Measurements from ENCODE around the gene SLC26A6.

SLC26A6 gene

GRCh38 chr3:48679411-48680391, 44.4 kb upstream of the SLC26A6 start:
- Histone ChIP-seq H4K20me1 (peaks cover 6 to 56% (median 17%) of the 10 kb centered on the region in 11 experiments; a peak in 15 of 22 replicates), H3K27ac (no peak overlapping the region), H3K36me3 (peaks cover 53 to 84% (median 76%) of the 10 kb centered on the region in 11 experiments), H3K4me1 (peaks cover 24 to 40% (median 31%) of the 10 kb centered on the region in 10 experiments), H3K9ac (no peak overlapping the region), H3K4me2 (peak overlapping the region in 4 of 11 experiments; percentile 24 to 57 (median 42); a peak in 10 of 22 replicates), H3K27me3 (no peaks in the 10 kb centered on the region), H3K4me3 (no peak overlapping the region), H3K9me3 (replicated peaks in 1 of 11) (no peaks in the 10 kb centered on the region)
- no peak for TF ChIP-seq Cebpa-rat (IDR thresholded peaks at IDR 0.05)

- Histone ChIP-seq H3K4me3 (no peak overlapping the region), H4K20me1 (peaks cover 0 to 57% (median 11%) of the 10 kb centered on the region in 11 experiments; a peak in 14 of 22 replicates), H3K27me3 (no peaks in the 10 kb centered on the region), H3K4me1 (peaks cover 15 to 31% (median 22%) of the 10 kb centered on the region in 10 experiments; a peak in 18 of 20 replicates), H3K36me3 (peaks cover 53 to 93% (median 85%) of the 10 kb centered on the region in 11 experiments), H3K4me2 (peak overlapping the region in 3 of 11 experiments; percentile 33 to 57 (median 49); a peak in 5 of 22 replicates), H3K9me3 (replicated peaks in 1 of 11) (no peaks in the 10 kb centered on the region), H3K27ac (no peak overlapping the region), H3K9ac (no peak overlapping the region)
- no peak for TF ChIP-seq Cebpa-rat (IDR thresholded peaks at IDR 0.05)
These were observed 43.5 kb upstream of the SLC26A6 start for GRCh38 chr3:48678566-48679380.

GRCh38 chr3:48678056-48678455, 42.8 kb upstream of the SLC26A6 start:
- H3K4me1 ChIP-seq: peaks cover 9 to 24% (median 15%) of the 10 kb centered on the region in 10 experiments; a peak in 16 of 20 replicates
- TF ChIP-seq Cebpa-rat (IDR thresholded peaks at IDR 0.05): no peak
- H3K9me3 ChIP-seq (replicated peaks in 1 of 11): no peaks in the 10 kb centered on the region
- no peak overlapping the region for H3K9ac ChIP-seq
- H4K20me1 ChIP-seq: peaks cover 0 to 57% (median 6%) of the 10 kb centered on the region in 11 experiments; a peak in 11 of 22 replicates
- no peak overlapping the region for H3K4me2 ChIP-seq
- no peak overlapping the region for H3K4me3 ChIP-seq
- H3K27me3 ChIP-seq: no peaks in the 10 kb centered on the region
- no peak overlapping the region for H3K27ac ChIP-seq
- peaks cover 53 to 99% (median 87%) of the 10 kb centered on the region in 11 experiments for H3K36me3 ChIP-seq

- Histone ChIP-seq H3K27me3 (no peaks in the 10 kb centered on the region), H3K4me3 (no peak overlapping the region), H3K36me3 (peaks cover 26 to 90% (median 69%) of the 10 kb centered on the region in 11 experiments), H3K9me3 (replicated peaks in 1 of 11) (no peaks in the 10 kb centered on the region), H3K4me2 (no peak overlapping the region), H4K20me1 (peaks cover 0 to 32% (median 4%) of the 10 kb centered on the region in 11 experiments; a peak in 9 of 22 replicates), H3K4me1 (peaks cover 0 to 5% (median 3%) of the 10 kb centered on the region in 10 experiments; a peak in 13 of 20 replicates), H3K27ac (no peak overlapping the region), H3K9ac (no peak overlapping the region)
- TF ChIP-seq Cebpa-rat (IDR thresholded peaks at IDR 0.05): no peak
These were observed 39.2 kb upstream of the SLC26A6 start for GRCh38 chr3:48674505-48674904.

GRCh38 chr3:48672522-48672921, 37.3 kb upstream of the SLC26A6 start:
- no peaks in the 10 kb centered on the region for H3K4me1 ChIP-seq
- no peak overlapping the region for H3K27ac ChIP-seq
- H3K9ac ChIP-seq: no peak overlapping the region; a peak in 1 of 22 replicates
- H3K9me3 ChIP-seq (replicated peaks in 1 of 11): no peaks in the 10 kb centered on the region
- no peak overlapping the region for H3K4me3 ChIP-seq
- TF ChIP-seq Cebpa-rat (IDR thresholded peaks at IDR 0.05): no peak
- no peak overlapping the region for H3K4me2 ChIP-seq
- H4K20me1 ChIP-seq: peaks cover 0 to 26% (median 3%) of the 10 kb centered on the region in 11 experiments; a peak in 8 of 22 replicates
- peaks cover 7 to 70% (median 49%) of the 10 kb centered on the region in 11 experiments; a peak in 21 of 22 replicates for H3K36me3 ChIP-seq
- H3K27me3 ChIP-seq: no peaks in the 10 kb centered on the region

GRCh38 chr3:48664929-48665328, 29.7 kb upstream of the SLC26A6 start:
- Histone ChIP-seq H4K20me1 (peaks cover 0 to 21% (median 8%) of the 10 kb centered on the region in 11 experiments; a peak in 12 of 22 replicates), H3K27ac (no peak overlapping the region), H3K9ac (no peak overlapping the region), H3K4me2 (no peak overlapping the region), H3K27me3 (no peaks in the 10 kb centered on the region), H3K36me3 (peaks cover 0 to 18% (median 12%) of the 10 kb centered on the region in 11 experiments; a peak in 11 of 22 replicates), H3K9me3 (replicated peaks in 1 of 11) (peaks cover 16 to 24% (median 21%) of the 10 kb centered on the region in 11 experiments), H3K4me3 (no peak overlapping the region), H3K4me1 (peaks cover 5 to 16% (median 14%) of the 10 kb centered on the region in 10 experiments; a peak in 19 of 20 replicates)
- TF ChIP-seq Cebpa-rat (IDR thresholded peaks at IDR 0.05): no peak

GRCh38 chr3:48664313-48664644, 29.0 kb upstream of the SLC26A6 start:
- peaks cover 16 to 24% (median 21%) of the 10 kb centered on the region in 11 experiments for H3K9me3 ChIP-seq (replicated peaks in 1 of 11)
- no peak overlapping the region for H3K9ac ChIP-seq
- H3K27me3 ChIP-seq: no peaks in the 10 kb centered on the region
- H3K36me3 ChIP-seq: peaks cover 0 to 18% (median 12%) of the 10 kb centered on the region in 11 experiments; a peak in 11 of 22 replicates
- TF ChIP-seq Cebpa-rat (IDR thresholded peaks at IDR 0.05): no peak
- H3K4me3 ChIP-seq: no peak overlapping the region
- H3K27ac ChIP-seq: no peak overlapping the region
- peaks cover 0 to 22% (median 8%) of the 10 kb centered on the region in 11 experiments; a peak in 12 of 22 replicates for H4K20me1 ChIP-seq
- H3K4me1 ChIP-seq: peaks cover 5 to 16% (median 14%) of the 10 kb centered on the region in 10 experiments; a peak in 19 of 20 replicates
- H3K4me2 ChIP-seq: no peak overlapping the region

GRCh38 chr3:48663489-48664312, 28.4 kb upstream of the SLC26A6 start:
- no peak overlapping the region for H3K4me3 ChIP-seq

More at GRCh38 chr3:48663489-48664312, 28.4 kb upstream of the SLC26A6 start:
- Histone ChIP-seq H3K27ac (no peak overlapping the region), H3K27me3 (no peaks in the 10 kb centered on the region), H3K4me1 (peaks cover 5 to 16% (median 14%) of the 10 kb centered on the region in 10 experiments; a peak in 19 of 20 replicates), H3K4me2 (no peak overlapping the region), H3K36me3 (peaks cover 0 to 18% (median 12%) of the 10 kb centered on the region in 11 experiments; a peak in 11 of 22 replicates), H3K9me3 (replicated peaks in 1 of 11) (peaks cover 16 to 24% (median 21%) of the 10 kb centered on the region in 11 experiments), H4K20me1 (peaks cover 0 to 22% (median 8%) of the 10 kb centered on the region in 11 experiments; a peak in 12 of 22 replicates), H3K9ac (no peak overlapping the region)
- no peak for TF ChIP-seq Cebpa-rat (IDR thresholded peaks at IDR 0.05)
